ENCODE measurements around the gene SHISA6.

GRCh38 chr17:11564589-11565380 is 323.8 kb downstream of the SHISA6 start:
- TF ChIP-seq, protein P1, sequence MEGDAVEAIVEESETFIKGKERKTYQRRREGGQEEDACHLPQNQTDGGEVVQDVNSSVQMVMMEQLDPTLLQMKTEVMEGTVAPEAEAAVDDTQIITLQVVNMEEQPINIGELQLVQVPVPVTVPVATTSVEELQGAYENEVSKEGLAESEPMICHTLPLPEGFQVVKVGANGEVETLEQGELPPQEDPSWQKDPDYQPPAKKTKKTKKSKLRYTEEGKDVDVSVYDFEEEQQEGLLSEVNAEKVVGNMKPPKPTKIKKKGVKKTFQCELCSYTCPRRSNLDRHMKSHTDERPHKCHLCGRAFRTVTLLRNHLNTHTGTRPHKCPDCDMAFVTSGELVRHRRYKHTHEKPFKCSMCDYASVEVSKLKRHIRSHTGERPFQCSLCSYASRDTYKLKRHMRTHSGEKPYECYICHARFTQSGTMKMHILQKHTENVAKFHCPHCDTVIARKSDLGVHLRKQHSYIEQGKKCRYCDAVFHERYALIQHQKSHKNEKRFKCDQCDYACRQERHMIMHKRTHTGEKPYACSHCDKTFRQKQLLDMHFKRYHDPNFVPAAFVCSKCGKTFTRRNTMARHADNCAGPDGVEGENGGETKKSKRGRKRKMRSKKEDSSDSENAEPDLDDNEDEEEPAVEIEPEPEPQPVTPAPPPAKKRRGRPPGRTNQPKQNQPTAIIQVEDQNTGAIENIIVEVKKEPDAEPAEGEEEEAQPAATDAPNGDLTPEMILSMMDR (IDR thresholded peaks at IDR 0.05; ENCODE audit: low read length): no peak
- no peak for TF ChIP-seq EZH2 (IDR thresholded peaks at IDR 0.05; ENCODE audit: borderline replicate concordance, low read length)
